Measurements from ENCODE around the gene FGF1. TPM values are rescaled to one million over a fixed set of nuclear protein-coding genes. Genes with fewer than 3 reads are reported as not detected.

Gene FGF1
- total and polyA plus RNA-seq, 2 donors (not counting 3 experiments of a cell fraction or from before 2014, with no cell fraction given): not detected

GRCh38 chr5:142713121-142713706, 27.3 kb upstream of the FGF1 start:
- Histone ChIP-seq H3K79me2 (ENCODE audit: control insufficient read depth, insufficient read depth, low read length) (no peaks in the 10 kb centered on the region), H3K9me1 (replicated peaks; ENCODE audit: control insufficient read depth, extremely low read depth, insufficient read depth, low read length) (no peaks in the 10 kb centered on the region), H4K20me1 (replicated peaks; ENCODE audit: control insufficient read depth, extremely low read depth, insufficient read depth, low read length) (no peaks in the 10 kb centered on the region), H3K4me2 (ENCODE audit: insufficient read depth, low read length) (peak overlapping the region; percentile 44), H3K9ac (replicated peaks; ENCODE audit: extremely low read depth, insufficient read depth, low read length) (peak overlapping the region; percentile 28), H3K9me3 (replicated peaks; ENCODE audit: control insufficient read depth, insufficient read depth, low read length) (no peaks in the 10 kb centered on the region), H3K36me3 (ENCODE audit: control insufficient read depth in 2 of 2, extremely low read depth in 1 of 2, insufficient read depth in 2 of 2, low read length in 2 of 2) (no peaks in the 10 kb centered on the region), H3K4me1 (ENCODE audit: control insufficient read depth, extremely low read depth, insufficient read depth, low read length) (peaks cover 11% of the 10 kb centered on the region), H3K4me3 (replicated peaks in 1 of 3; ENCODE audit: insufficient read depth in 1 of 3, low read depth in 1 of 3, low read length in 3 of 3) (peak overlapping the region in 2 of 3 experiments; percentile 39 to 44), H2AFZ (ENCODE audit: low read depth, low read length) (peak overlapping the region; percentile 76), H3K27me3 (ENCODE audit: control insufficient read depth in 2 of 2, insufficient read depth in 2 of 2, low read length in 2 of 2) (peaks cover 0 to 5% of the 10 kb centered on the region in 2 experiments), H3K27ac (ENCODE audit: insufficient read depth, low read depth, low read length) (peak overlapping the region; percentile 43)
- dilution Hi-C loops (cut with MboI; ENCODE audit: extremely low pct_ligation_motif_present, low sequenced_read_pairs) (loop anchor here (25.0 kb wide), 1 partner anchor 174 kb away; no protein-coding TSS in a partner anchor), intact Hi-C loops (cut with micrococcal nuclease) (loop anchor here (1.0 to 10.0 kb wide), 6 partner anchors 58 to 1482 kb away; partner anchors contain the start of gene NR3C1)
- DNase-seq (ENCODE audit: low read depth, low spot score): peak; percentile 90
- no TSS peak for BruUV-seq (replicated peaks)
- POLR2A ChIA-PET: no interaction called here
- TF ChIP-seq POLR2A (IDR thresholded peaks at IDR 0.05; ENCODE audit: low read depth, low read length) (no peak), POLR2AphosphoS5 (IDR thresholded peaks at IDR 0.05; ENCODE audit: insufficient read depth, low read depth, low read length) (peak; percentile 39), FOS (IDR thresholded peaks at IDR 0.05; ENCODE audit: borderline replicate concordance, insufficient read depth, low read length) (no peak), MYC (IDR thresholded peaks at IDR 0.05; ENCODE audit: low read depth, low read length) (no peak), GATA2 (IDR thresholded peaks at IDR 0.05; ENCODE audit: insufficient read depth, insufficient read length, low read depth, low read length) (no peak), MAX (IDR thresholded peaks at IDR 0.05; ENCODE audit: insufficient read depth, insufficient read length) (no peak), JUN (IDR thresholded peaks at IDR 0.05; ENCODE audit: borderline replicate concordance, insufficient read depth, insufficient read length, low read depth) (no peak), CTCF (IDR thresholded peaks at IDR 0.05; ENCODE audit: extremely low read depth in 1 of 2, insufficient read depth in 1 of 2, low read depth in 1 of 2, low read length in 2 of 2) (peak; percentile 83 to 98), EZH2 (IDR thresholded peaks at IDR 0.05; ENCODE audit: borderline replicate concordance, low read depth, low read length, severe bottlenecking) (no peak)
- CTCF ChIA-PET: interaction anchor here (0.6 to 15.2 kb wide), 99 partner anchors 9 to 1429 kb away, joined by 3 to 1173 read pairs (median 5); partner anchors contain the start of genes ARHGAP26, FGF1, HDAC3 and RELL2
- FAIRE-seq: peak; percentile 97

Data from endothelial cell of umbilical vein (primary cell).